Glutamatergic neuron (in vitro differentiated cells): ENCODE data around the gene FBXO8. TPM values are rescaled to one million over a fixed set of nuclear protein-coding genes. Genes with fewer than 3 reads are reported as not detected.

Experiments used
- DNase-seq: peaks from one replicate; pipeline ENCODE4 v3.0.0; 2022
- H3K27ac Mint-ChIP-seq: one replicate; pipeline ENCODE4 v1.8.0; 2020; ENCODE audit warnings: mild to moderate bottlenecking, mixed read lengths, inconsistent platforms; ENCODE audit not compliant: unreplicated experiment
- H3K27me3 Mint-ChIP-seq: one replicate; pipeline ENCODE4 v1.8.0; 2020; ENCODE audit warnings: mild to moderate bottlenecking, moderate library complexity, mixed read lengths, inconsistent platforms; ENCODE audit not compliant: unreplicated experiment
- H3K36me3 Mint-ChIP-seq: one replicate; pipeline ENCODE4 v1.8.0; 2020; ENCODE audit warnings: mild to moderate bottlenecking, mixed read lengths, inconsistent platforms; ENCODE audit not compliant: unreplicated experiment
- H3K4me1 Mint-ChIP-seq: one replicate; pipeline ENCODE4 v1.8.0; 2020; ENCODE audit warnings: mild to moderate bottlenecking, low read depth, mixed read lengths, inconsistent platforms; ENCODE audit not compliant: unreplicated experiment
- H3K4me3 Mint-ChIP-seq: one replicate; pipeline ENCODE4 v1.8.0; 2020; ENCODE audit warnings: mild to moderate bottlenecking, mixed read lengths, inconsistent platforms; ENCODE audit not compliant: unreplicated experiment
- H3K9me3 Mint-ChIP-seq: one replicate; pipeline ENCODE4 v1.8.0; 2020; ENCODE audit warnings: mild to moderate bottlenecking, moderate library complexity, mixed read lengths, inconsistent platforms; ENCODE audit not compliant: unreplicated experiment
- total RNA-seq: library from RNA; stranded (reverse); fragmentation: NEBNext Ultra II Directional; extraction: Animal tissue kit (Norgen Biotek cat#: 25700); gene quantifications from one replicate; pipeline ENCODE4 v1.2.1, GENCODE V29; 2021; ENCODE audit not compliant: unreplicated experiment
- TF ChIP-seq, protein P1 (sequence below): fragments of 200-600 bp; sonication (generic); IDR thresholded peaks from one replicate; pipeline ENCODE4 v1.5.0; 2021; ENCODE audit not compliant: partially characterized antibody, unreplicated experiment

Gene FBXO8
- total RNA-seq, 1 donor from 2014 or later: 23.1 TPM

DNA sequence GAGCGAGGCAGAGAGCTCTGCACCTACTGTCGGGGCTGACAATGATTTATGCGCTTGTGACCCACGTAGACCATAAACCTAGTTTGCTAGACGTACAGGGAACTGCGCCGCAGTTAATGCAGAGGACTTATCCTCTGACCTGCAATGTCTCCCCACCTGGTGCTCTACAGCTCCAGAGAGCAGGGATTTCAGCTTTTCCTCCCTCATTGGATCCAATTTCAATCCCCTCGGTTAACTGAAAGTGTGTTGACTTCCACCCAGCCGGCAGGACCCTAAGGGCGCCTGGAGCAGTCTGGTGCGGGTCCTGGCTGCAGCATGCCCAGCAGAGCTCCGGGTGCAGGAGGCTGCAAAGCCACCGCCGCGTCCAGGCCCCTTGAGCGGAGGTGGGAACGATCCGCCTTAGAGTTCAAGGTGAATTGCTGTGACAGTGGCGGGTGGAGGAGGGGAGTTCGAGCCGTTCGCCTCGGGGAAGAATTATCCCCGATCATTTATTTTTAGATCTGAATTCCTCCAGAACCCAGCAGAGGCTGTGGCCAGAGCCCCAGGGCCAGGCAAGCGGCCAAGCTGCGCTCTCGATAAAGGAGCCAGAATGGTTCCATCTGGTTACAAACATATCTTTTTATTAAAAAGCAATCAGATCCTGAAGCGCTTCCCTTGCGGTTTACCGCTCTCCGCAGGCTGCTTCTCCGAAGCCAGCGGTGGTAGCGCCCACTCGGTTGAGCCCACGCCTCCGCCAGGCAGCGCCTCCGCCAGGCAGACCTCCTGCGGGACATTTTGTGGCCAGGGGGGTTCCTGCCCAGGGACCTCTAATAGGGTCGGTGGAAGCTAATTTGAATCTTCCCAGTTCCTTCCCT, 66.0 kb downstream of the FBXO8 start:
- Mint-ChIP-seq H3K27ac (no peak overlapping the region), H3K9me3 (peaks cover 12% of the 10 kb centered on the region), H3K4me3 (peak overlapping the region; percentile 81), H3K27me3 (peaks cover 27% of the 10 kb centered on the region), H3K36me3 (no peaks in the 10 kb centered on the region), H3K4me1 (peaks cover 19% of the 10 kb centered on the region)
- TF ChIP-seq, protein P1, sequence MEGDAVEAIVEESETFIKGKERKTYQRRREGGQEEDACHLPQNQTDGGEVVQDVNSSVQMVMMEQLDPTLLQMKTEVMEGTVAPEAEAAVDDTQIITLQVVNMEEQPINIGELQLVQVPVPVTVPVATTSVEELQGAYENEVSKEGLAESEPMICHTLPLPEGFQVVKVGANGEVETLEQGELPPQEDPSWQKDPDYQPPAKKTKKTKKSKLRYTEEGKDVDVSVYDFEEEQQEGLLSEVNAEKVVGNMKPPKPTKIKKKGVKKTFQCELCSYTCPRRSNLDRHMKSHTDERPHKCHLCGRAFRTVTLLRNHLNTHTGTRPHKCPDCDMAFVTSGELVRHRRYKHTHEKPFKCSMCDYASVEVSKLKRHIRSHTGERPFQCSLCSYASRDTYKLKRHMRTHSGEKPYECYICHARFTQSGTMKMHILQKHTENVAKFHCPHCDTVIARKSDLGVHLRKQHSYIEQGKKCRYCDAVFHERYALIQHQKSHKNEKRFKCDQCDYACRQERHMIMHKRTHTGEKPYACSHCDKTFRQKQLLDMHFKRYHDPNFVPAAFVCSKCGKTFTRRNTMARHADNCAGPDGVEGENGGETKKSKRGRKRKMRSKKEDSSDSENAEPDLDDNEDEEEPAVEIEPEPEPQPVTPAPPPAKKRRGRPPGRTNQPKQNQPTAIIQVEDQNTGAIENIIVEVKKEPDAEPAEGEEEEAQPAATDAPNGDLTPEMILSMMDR: no peak
- peak; percentile 42 for DNase-seq

DNA sequence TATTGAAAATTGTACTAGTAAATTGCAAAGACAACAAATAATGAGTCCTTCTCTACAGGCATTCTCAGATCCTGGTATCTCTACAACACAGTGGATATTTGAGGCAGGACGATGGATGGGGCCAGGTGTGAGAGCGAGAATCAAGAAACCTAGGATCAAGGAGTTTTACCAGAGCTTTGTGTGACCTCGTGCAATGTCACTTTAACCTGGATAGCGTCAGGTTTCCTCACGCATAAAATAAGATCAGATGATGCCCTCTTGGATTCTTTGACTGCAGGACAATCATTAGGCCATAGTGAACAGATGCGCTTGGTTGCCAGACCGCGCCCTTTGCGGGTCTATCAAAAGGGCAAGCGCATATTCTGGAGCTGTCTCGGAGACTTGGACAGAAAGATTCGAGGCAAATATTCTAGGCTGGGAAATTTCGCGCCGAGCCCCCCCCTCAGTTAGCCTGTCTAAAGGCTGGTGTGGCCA, 66.6 kb downstream of the FBXO8 start:
- Mint-ChIP-seq H3K4me3 (peak overlapping the region; percentile 81), H3K36me3 (no peaks in the 10 kb centered on the region), H3K27ac (no peak overlapping the region), H3K9me3 (peaks cover 12% of the 10 kb centered on the region), H3K27me3 (peaks cover 27% of the 10 kb centered on the region), H3K4me1 (peaks cover 21% of the 10 kb centered on the region)
- TF ChIP-seq, protein P1: no peak
- DNase-seq: peak; percentile 13

DNA sequence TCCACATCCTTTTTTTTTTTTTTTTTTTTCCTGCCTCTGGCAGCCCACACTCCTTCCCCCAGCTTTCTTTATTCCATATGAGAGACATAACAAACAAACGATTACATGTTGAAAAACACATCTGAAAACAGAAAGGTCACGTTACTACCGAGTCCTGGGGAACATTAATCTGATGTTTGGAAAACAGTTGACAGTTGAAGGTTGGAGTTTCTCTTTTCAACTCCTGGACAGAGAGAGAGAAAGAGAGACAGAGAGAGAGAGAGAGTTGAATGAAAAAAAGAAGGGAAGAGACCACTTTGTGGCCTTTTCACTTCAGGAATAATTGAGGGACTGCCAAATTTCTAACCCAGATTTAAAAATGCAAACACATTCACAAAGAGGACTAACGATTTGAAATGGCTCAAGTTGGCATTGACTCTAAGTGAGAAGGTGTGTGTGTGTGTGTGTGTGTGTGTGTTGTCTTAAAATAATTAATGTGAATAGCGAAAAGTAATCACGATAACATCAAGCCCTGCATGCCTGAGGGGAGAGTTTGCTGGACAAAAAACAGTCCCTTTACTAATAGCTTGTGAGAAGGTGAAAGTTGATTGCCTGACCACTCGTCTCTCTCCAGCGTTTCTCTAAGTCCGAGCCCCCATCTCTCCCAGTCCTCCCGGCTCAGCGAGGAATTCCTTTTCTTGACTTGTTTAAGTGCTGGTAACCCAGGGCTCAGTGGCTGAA, 67.3 kb downstream of the FBXO8 start:
- TF ChIP-seq, protein P1: no peak
- DNase-seq: no peak
- Mint-ChIP-seq H3K9me3 (peaks cover 12% of the 10 kb centered on the region), H3K27me3 (peaks cover 29% of the 10 kb centered on the region), H3K4me1 (peaks cover 24% of the 10 kb centered on the region), H3K36me3 (no peaks in the 10 kb centered on the region), H3K27ac (no peak overlapping the region), H3K4me3 (peak overlapping the region; percentile 12)

DNA sequence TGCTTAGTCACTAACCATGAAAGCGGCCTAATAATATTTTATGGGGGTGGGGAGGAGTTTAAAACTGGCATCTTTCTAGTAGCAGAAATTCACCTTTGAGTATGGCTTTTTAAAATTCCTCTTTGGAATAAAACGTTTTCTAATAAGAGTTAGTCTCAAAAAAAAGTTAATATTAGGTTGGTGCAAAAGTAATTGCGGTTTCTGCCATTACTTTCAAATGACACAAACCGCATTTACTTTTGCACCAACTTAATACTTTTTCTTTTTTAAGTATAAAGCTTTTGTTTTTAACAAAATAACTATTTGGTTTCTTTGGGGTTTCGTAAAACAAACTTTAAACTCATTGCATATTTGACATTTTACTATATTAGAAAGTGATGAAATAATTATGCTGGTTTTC, 68.4 kb downstream of the FBXO8 start:
- H3K4me1 Mint-ChIP-seq: peaks cover 24% of the 10 kb centered on the region
- no peak overlapping the region for H3K27ac Mint-ChIP-seq
- no peak for DNase-seq
- TF ChIP-seq, protein P1: no peak
- peak overlapping the region; percentile 76 for H3K4me3 Mint-ChIP-seq
- no peaks in the 10 kb centered on the region for H3K36me3 Mint-ChIP-seq
- H3K27me3 Mint-ChIP-seq: peaks cover 29% of the 10 kb centered on the region
- peaks cover 12% of the 10 kb centered on the region for H3K9me3 Mint-ChIP-seq
